ENCODE data around the gene RABGAP1L.
"Not testable (repeated sequence)": the region's sequence is repeated elsewhere in the genome, so short reads cannot be mapped to it uniquely, and the experiment has no call there.

DNA sequence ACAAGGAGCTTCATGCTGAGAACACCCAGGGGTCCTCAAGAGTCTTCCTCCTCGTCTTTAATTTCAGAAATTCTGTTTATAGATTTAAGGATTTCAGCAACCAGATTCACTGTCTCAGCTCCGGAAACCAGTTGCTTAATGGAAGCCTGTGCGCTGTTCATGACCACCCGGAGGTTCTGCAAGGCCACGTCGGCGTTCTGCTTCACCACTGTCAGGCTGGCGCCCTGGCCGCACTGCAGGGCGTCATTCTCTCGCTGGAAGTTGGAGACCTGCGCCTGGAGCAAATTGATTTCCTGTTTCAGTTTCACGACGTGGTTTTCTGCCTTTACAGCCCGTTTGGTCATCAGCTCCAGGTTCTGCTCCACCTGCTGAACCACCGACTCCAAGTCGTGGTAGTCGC is 885.3 kb downstream of the RABGAP1L start:
- TF ChIP-seq POLR2A, POLR2AphosphoS5, EP300 (IDR thresholded peaks at IDR 0.05): not testable (repeated sequence)
- TF ChIP-seq, protein P1, sequence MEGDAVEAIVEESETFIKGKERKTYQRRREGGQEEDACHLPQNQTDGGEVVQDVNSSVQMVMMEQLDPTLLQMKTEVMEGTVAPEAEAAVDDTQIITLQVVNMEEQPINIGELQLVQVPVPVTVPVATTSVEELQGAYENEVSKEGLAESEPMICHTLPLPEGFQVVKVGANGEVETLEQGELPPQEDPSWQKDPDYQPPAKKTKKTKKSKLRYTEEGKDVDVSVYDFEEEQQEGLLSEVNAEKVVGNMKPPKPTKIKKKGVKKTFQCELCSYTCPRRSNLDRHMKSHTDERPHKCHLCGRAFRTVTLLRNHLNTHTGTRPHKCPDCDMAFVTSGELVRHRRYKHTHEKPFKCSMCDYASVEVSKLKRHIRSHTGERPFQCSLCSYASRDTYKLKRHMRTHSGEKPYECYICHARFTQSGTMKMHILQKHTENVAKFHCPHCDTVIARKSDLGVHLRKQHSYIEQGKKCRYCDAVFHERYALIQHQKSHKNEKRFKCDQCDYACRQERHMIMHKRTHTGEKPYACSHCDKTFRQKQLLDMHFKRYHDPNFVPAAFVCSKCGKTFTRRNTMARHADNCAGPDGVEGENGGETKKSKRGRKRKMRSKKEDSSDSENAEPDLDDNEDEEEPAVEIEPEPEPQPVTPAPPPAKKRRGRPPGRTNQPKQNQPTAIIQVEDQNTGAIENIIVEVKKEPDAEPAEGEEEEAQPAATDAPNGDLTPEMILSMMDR (IDR thresholded peaks at IDR 0.05): not testable (repeated sequence)
